IMR-90 (cell line): ENCODE data around the gene OR5AR1. TPM values are rescaled to one million over a fixed set of nuclear protein-coding genes. Genes with fewer than 3 reads are reported as not detected.

ENCODE experiments used
- ATAC-seq: fragments of 200-7000 bp; cut with Tn5 transposase; 2 replicates; pipeline ENCODE4 v1.9.1; 2020; ENCODE audit warnings: low read depth, mild to moderate bottlenecking, moderate library complexity
- BruUV-seq: library from RNA; stranded (reverse); fragments of 400-500 nt; replicated peaks from 2 replicates; lab custom pipeline; 2021; lab: Mats Ljungman, UMichigan
- CTCF ChIA-PET: fragments of 300-600 bp; formaldehyde crosslinking; extraction: SDS; loops from one replicate; lab custom pipeline; 2021; ENCODE audit warnings: antibody characterized with exemption; lab: Yijun Ruan, JAX
- POLR2A ChIA-PET: fragments of 300-600 bp; sonication (Branson Sonifier 250); formaldehyde crosslinking; loops from one replicate; lab custom pipeline; 2022; ENCODE audit warnings: antibody characterized with exemption; ENCODE audit not compliant: unreplicated experiment; lab: Charles Lee
- DNase-seq: peaks from one replicate; pipeline ENCODE4 v3.0.0; 2013
- H2AFZ ChIP-seq: replicated peaks from 2 replicates; pipeline ENCODE3; 2013; ENCODE audit warnings: low read length, mild to moderate bottlenecking; ENCODE audit not compliant: poor library complexity
- H2AK5ac ChIP-seq: 2 replicates; pipeline ENCODE4 v1.6.1; 2013; ENCODE audit warnings: low read depth, low read length, inconsistent platforms
- H2AK9ac ChIP-seq: replicated peaks from 2 replicates; pipeline ENCODE3; 2013; ENCODE audit warnings: mild to moderate bottlenecking, low read depth, low read length, moderate library complexity; ENCODE audit not compliant: poor library complexity
- H2BK120ac ChIP-seq: 2 replicates; pipeline ENCODE4 v1.6.1; 2013; ENCODE audit warnings: low read depth, low read length, inconsistent platforms
- H2BK15ac ChIP-seq: 3 replicates; pipeline ENCODE4 v1.6.1; 2013; ENCODE audit warnings: low read depth, low read length, inconsistent platforms
- H2BK20ac ChIP-seq: 2 replicates; pipeline ENCODE4 v1.6.1; 2013; ENCODE audit warnings: low read depth, mild to moderate bottlenecking, inconsistent platforms, low read length, moderate library complexity
- H2BK5ac ChIP-seq: 2 replicates; pipeline ENCODE4 v1.6.1; 2013; ENCODE audit warnings: mild to moderate bottlenecking, low read depth, low read length, inconsistent platforms; ENCODE audit not compliant: poor library complexity, severe bottlenecking
- H3K14ac ChIP-seq: replicated peaks from 2 replicates; pipeline ENCODE4 v1.6.1; 2013; ENCODE audit warnings: low read depth, low read length, inconsistent platforms
- H3K18ac ChIP-seq: 2 replicates; pipeline ENCODE4 v1.6.1; 2013; ENCODE audit warnings: low read depth, low read length, control low read depth
- H3K23ac ChIP-seq: 2 replicates; pipeline ENCODE4 v1.6.1; 2013; ENCODE audit warnings: low read depth, low read length, inconsistent platforms
- H3K27ac ChIP-seq: 2 replicates; pipeline ENCODE4 v1.5.1; 2013; ENCODE audit warnings: mild to moderate bottlenecking, control low read depth, low read length; ENCODE audit not compliant: insufficient read depth
- H3K27me3 ChIP-seq: 2 replicates; pipeline ENCODE4 v1.6.1; 2013; ENCODE audit warnings: low read length; ENCODE audit not compliant: control insufficient read depth, insufficient read depth
- H3K36me3 ChIP-seq: 2 replicates; pipeline ENCODE4 v1.6.1; 2013; ENCODE audit warnings: low read length, mixed read lengths; ENCODE audit not compliant: control insufficient read depth, insufficient read depth
- H3K4ac ChIP-seq: 2 replicates; pipeline ENCODE4 v1.6.1; 2013; ENCODE audit warnings: low read depth, low read length, inconsistent platforms
- H3K4me1 ChIP-seq: 2 replicates; pipeline ENCODE4 v1.6.1; 2013; ENCODE audit warnings: low read length, mixed read lengths; ENCODE audit not compliant: control insufficient read depth, insufficient read depth
- H3K4me2 ChIP-seq: 2 replicates; pipeline ENCODE4 v1.6.1; 2013; ENCODE audit warnings: low read depth, mild to moderate bottlenecking, control low read depth, low read length, moderate library complexity
- H3K4me3 ChIP-seq: 2 replicates; pipeline ENCODE4 v1.5.1; 2013; ENCODE audit warnings: low read depth, mild to moderate bottlenecking, control low read depth, low read length, moderate library complexity; ENCODE audit not compliant: insufficient read depth
- H3K56ac ChIP-seq: 2 replicates; pipeline ENCODE4 v1.6.1; 2013; ENCODE audit warnings: low read length, inconsistent platforms; ENCODE audit not compliant: insufficient read depth; ENCODE audit errors: extremely low read depth
- H3K79me1 ChIP-seq, 2 experiments: 2 replicates each; pipeline ENCODE4 v1.6.1; 2013; ENCODE audit warnings: low read length in 2 of 2, inconsistent platforms in 1 of 2, low read depth in 1 of 2
- H3K9ac ChIP-seq: 2 replicates; pipeline ENCODE4 v1.6.1; 2013; ENCODE audit warnings: low read depth, low read length, control low read depth
- H3K9me1 ChIP-seq: 2 replicates; pipeline ENCODE4 v1.6.1; 2013; ENCODE audit warnings: low read length, inconsistent platforms; ENCODE audit not compliant: insufficient read depth
- H3K9me3 ChIP-seq: 2 replicates; pipeline ENCODE4 v1.6.1; 2013; ENCODE audit warnings: low read length; ENCODE audit not compliant: control insufficient read depth, insufficient read depth
- H4K20me1 ChIP-seq: 2 replicates; pipeline ENCODE4 v1.6.1; 2013; ENCODE audit warnings: low read length, inconsistent platforms; ENCODE audit not compliant: insufficient read depth
- H4K5ac ChIP-seq: 2 replicates; pipeline ENCODE4 v1.6.1; 2013; ENCODE audit warnings: mild to moderate bottlenecking, low read depth, low read length, control low read depth
- H4K8ac ChIP-seq, 2 experiments: 2 replicates each; pipeline ENCODE4 v1.6.1; 2013; ENCODE audit warnings: low read depth in 2 of 2, low read length in 2 of 2, control low read depth in 1 of 2, inconsistent platforms in 1 of 2
- H4K91ac ChIP-seq: 2 replicates; pipeline ENCODE4 v1.6.1; 2013; ENCODE audit warnings: low read depth, low read length, inconsistent platforms; ENCODE audit not compliant: insufficient read depth
- CEBPB ChIP-seq: IDR thresholded peaks from 2 replicates; pipeline ENCODE4 v1.6.1; 2012; ENCODE audit warnings: low read depth, low read length, improper control_type of control experiment
- RFX5 ChIP-seq: IDR thresholded peaks from 2 replicates; pipeline ENCODE4 v1.8.0; 2012; ENCODE audit warnings: low read depth, mild to moderate bottlenecking, low read length, moderate library complexity
- WGBS, 2 experiments: methylation state at CpG; one replicate each; pipeline versions ENCODE4 v1.1.5 to v1.1.7; 2013; ENCODE audit warnings: missing lambda C conversion rate in 2 of 2; ENCODE audit not compliant: insufficient read length in 1 of 2; ENCODE audit errors: extremely low coverage in 2 of 2; 5-methylcytosine and 5-hydroxymethylcytosine counted together
- dilution Hi-C: fragments of 300-500 bp; cut with HindIII; formaldehyde crosslinking; loops from one replicate; pipeline ENCODE4 v1.14.3; 2018; ENCODE audit warnings: low sequenced_read_pairs; ENCODE audit not compliant: unreplicated experiment
- in situ Hi-C: fragments of 300-500 bp; cut with MboI; formaldehyde crosslinking; loops from 3 replicates; pipeline ENCODE4 v1.14.3; 2019; ENCODE audit warnings: low sequenced_read_pairs, inconsistent platforms, mixed read lengths
- intact Hi-C: fragments of 100-400 bp; cut with micrococcal nuclease; formaldehyde crosslinking; loops from 2 replicates; pipeline ENCODE4 v1.10.0; 2022
- polyA plus RNA-seq, 3 experiments: library from polyadenylated mRNA; depleted of rRNA; stranded (reverse); fragments of >200 nt; gene quantifications; 2 replicates each; pipeline ENCODE4 v1.2.3, GENCODE V29; 2012; ENCODE audit warnings: low replicate concordance in 1 of 3
- total RNA-seq: library from RNA; depleted of rRNA; stranded (reverse); fragments of >200 nt; gene quantifications from 2 replicates; pipeline ENCODE4 v1.2.3, GENCODE V29; 2012
- TF ChIP-seq, protein P1 (sequence below): conservative IDR thresholded peaks from 2 replicates; pipeline ENCODE4 v1.5.1; 2012; ENCODE audit warnings: mild to moderate bottlenecking, low read depth, low read length, improper control_type of control experiment

Gene OR5AR1
- total and polyA plus RNA-seq, 2 of the 4 experiments (the other 2 are of a cell fraction): not detected

DNA sequence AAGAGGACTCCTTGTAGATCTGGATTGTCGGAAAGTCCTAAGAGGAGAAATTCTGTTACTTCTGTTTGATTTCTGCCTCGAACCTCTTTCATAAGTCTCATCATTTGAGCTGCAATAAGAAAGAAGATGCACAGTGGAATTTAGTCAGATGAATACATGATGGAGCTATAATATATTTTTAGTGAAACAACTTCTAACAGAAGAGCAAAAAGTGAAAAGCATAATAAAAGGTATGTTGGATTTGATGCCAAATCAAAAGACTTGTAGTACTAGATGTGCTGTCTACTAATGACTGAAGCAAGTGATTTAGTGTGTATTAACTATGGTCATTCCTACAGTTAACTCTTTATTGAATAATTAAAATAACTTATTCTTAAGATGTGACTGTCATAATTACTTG, 21.1 kb upstream of the OR5AR1 start, which contains the start of gene OR5AP2:
TSS of gene OR5AP2 (minus strand) at position 101 of the 400 bp plus-strand sequence. CDS start at position 101, 0 bp downstream.
- Histone ChIP-seq H3K27me3 (no peaks in the 10 kb centered on the region), H3K14ac (no peak within 1 kb of the TSS), H3K4me2 (no peak within 1 kb of the TSS), H2BK15ac (no peak within 1 kb of the TSS), H2BK120ac (no peak within 1 kb of the TSS), H3K9me3 (peaks cover 3% of the 10 kb centered on the region; the same call in 1 of the 2 replicates), H2BK20ac (no peak within 1 kb of the TSS), H4K8ac (no peak within 1 kb of the TSS), H3K4me3 (no peak within 1 kb of the TSS), H3K9ac (no peak within 1 kb of the TSS), H3K9me1 (no peaks in the 10 kb centered on the region), H4K5ac (no peak within 1 kb of the TSS), H3K4ac (no peak within 1 kb of the TSS), H2AFZ (no peak within 1 kb of the TSS), H2AK9ac (no peak within 1 kb of the TSS), H3K36me3 (no peaks in the 10 kb centered on the region), H3K4me1 (no peaks in the 10 kb centered on the region), H3K79me1 (no peaks in the 10 kb centered on the region), H3K56ac (no peak within 1 kb of the TSS), H2BK5ac (no peak within 1 kb of the TSS), H3K23ac (no peak within 1 kb of the TSS), H2AK5ac (no peak within 1 kb of the TSS), H3K18ac (no peak within 1 kb of the TSS), H3K27ac (no peak within 1 kb of the TSS), H4K20me1 (no peaks in the 10 kb centered on the region), H4K91ac (no peak within 1 kb of the TSS)
- dilution Hi-C loops: no loop called here
- no CpG with 5 or more reads among the region's 2 CpGs for WGBS, 2 experiments
- CTCF ChIA-PET: no interaction called here
- BruUV-seq: no TSS peak
- POLR2A ChIA-PET: interaction anchor here (0.6 kb wide), 1 partner anchor 41 kb away, joined by 11 read pairs; no protein-coding TSS in a partner anchor
- TF ChIP-seq RFX5 (no peak), CEBPB (no peak)
- TF ChIP-seq, protein P1, sequence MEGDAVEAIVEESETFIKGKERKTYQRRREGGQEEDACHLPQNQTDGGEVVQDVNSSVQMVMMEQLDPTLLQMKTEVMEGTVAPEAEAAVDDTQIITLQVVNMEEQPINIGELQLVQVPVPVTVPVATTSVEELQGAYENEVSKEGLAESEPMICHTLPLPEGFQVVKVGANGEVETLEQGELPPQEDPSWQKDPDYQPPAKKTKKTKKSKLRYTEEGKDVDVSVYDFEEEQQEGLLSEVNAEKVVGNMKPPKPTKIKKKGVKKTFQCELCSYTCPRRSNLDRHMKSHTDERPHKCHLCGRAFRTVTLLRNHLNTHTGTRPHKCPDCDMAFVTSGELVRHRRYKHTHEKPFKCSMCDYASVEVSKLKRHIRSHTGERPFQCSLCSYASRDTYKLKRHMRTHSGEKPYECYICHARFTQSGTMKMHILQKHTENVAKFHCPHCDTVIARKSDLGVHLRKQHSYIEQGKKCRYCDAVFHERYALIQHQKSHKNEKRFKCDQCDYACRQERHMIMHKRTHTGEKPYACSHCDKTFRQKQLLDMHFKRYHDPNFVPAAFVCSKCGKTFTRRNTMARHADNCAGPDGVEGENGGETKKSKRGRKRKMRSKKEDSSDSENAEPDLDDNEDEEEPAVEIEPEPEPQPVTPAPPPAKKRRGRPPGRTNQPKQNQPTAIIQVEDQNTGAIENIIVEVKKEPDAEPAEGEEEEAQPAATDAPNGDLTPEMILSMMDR: no peak
- DNase-seq (no peak), ATAC-seq (no peak)
- in situ Hi-C loops: no loop called here
- intact Hi-C loops: no loop called here
